BLaER1 treated with 17β-estradiol and CSF1 and Interleukin-3, amounts not matched to agents 10 nM and 100 nM (cell line): ENCODE data around the gene PARP14.
A peak's percentile ranks its signal among the peaks of the same experiment; 100 is the strongest.
"Not testable (repeated sequence)": the region's sequence is repeated elsewhere in the genome, so short reads cannot be mapped to it uniquely, and the experiment has no call there.

Source experiments
- H3K27ac ChIP-seq, 11 experiments: shearing (Covaris generic); formaldehyde crosslinking; 2 replicates each; pipeline ENCODE4 v1.8.1; 2022
- H3K27me3 ChIP-seq, 11 experiments: shearing (Covaris generic); formaldehyde crosslinking; 2 replicates each; pipeline ENCODE4 v1.8.1; 2022
- H3K36me3 ChIP-seq, 11 experiments: shearing (Covaris generic); formaldehyde crosslinking; 2 replicates each; pipeline ENCODE4 v1.8.1; 2022
- H3K4me1 ChIP-seq, 10 experiments: shearing (Covaris generic); formaldehyde crosslinking; 2 replicates each; pipeline ENCODE4 v1.8.1; 2022
- H3K4me2 ChIP-seq, 11 experiments: shearing (Covaris generic); formaldehyde crosslinking; 2 replicates each; pipeline ENCODE4 v1.8.1; 2022
- H3K4me3 ChIP-seq, 10 experiments: shearing (Covaris generic); formaldehyde crosslinking; 2 replicates each; pipeline ENCODE4 v1.8.1; 2022
- H3K9ac ChIP-seq, 11 experiments: shearing (Covaris generic); formaldehyde crosslinking; 2 replicates each; pipeline ENCODE4 v1.8.1; 2022
- H3K9me3 ChIP-seq, 11 experiments: shearing (Covaris generic); formaldehyde crosslinking; replicated peaks in 1 of 11; 2 replicates each; pipeline ENCODE4 v1.8.1; 2022
- H4K20me1 ChIP-seq, 11 experiments: shearing (Covaris generic); formaldehyde crosslinking; 2 replicates each; pipeline ENCODE4 v1.8.1; 2022
- Cebpa-rat ChIP-seq, 11 experiments: shearing (Covaris generic); IDR thresholded peaks; 2 replicates each; pipeline ENCODE4 v1.8.1; 2022

Gene PARP14

DNA sequence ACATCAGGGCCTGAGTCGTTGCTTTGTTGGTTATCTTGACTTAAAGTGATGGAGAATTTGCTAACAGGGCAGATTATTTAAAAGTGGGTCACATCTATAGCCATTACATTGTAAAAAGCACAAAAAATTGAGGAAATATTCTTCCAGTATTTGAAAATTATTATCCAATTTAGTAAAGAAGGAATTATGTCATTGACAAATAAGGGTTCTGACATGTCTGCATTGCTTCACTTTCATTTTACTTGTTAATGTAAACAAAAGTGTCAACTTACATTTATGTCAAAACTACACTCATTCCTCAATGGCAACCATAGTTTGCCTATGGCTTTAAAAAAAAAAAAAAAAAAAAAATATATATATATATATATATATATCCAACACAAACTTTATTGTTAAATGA is 3.4 kb upstream of the PARP14 start:
- H4K20me1 ChIP-seq = peaks cover 0 to 7% (median 0%) of the 10 kb centered on the region in 11 experiments; a peak in 4 of 22 replicates
- peaks cover 28 to 37% (median 33%) of the 10 kb centered on the region in 10 experiments for H3K4me1 ChIP-seq
- TF ChIP-seq Cebpa-rat (IDR thresholded peaks at IDR 0.05) = no peak
- no peaks in the 10 kb centered on the region for H3K36me3 ChIP-seq
- peaks cover 6 to 26% (median 12%) of the 10 kb centered on the region in 11 experiments; a peak in 16 of 22 replicates for H3K9me3 ChIP-seq
- no peak overlapping the region for H3K9ac ChIP-seq
- no peaks in the 10 kb centered on the region for H3K27me3 ChIP-seq
- no peak overlapping the region for H3K4me3 ChIP-seq
- no peak overlapping the region for H3K27ac ChIP-seq
- H3K4me2 ChIP-seq = no peak overlapping the region

DNA sequence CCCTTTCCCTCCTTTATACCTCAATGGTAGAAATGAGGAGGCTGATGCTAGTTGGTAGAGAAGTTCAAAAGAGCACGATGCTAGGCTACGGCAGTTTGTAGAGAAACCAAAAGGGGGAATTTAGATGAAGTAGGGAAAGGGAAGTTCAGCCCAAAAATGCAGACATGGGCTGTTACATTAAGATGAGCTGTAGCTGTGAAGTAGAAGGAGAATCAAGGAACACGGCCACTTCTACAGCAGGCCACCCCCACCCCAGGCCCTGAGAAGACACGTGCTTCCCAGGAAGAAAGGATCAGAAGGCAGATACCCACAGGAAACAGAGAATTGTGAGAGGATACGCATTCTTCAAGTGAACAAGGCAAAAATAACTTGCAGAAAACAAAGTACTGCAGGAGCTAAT is 2.1 kb upstream of the PARP14 start:
- Histone ChIP-seq H3K36me3 (peaks cover 0 to 1% (median 0%) of the 10 kb centered on the region in 11 experiments; a peak in 1 of 22 replicates), H3K4me2 (peak overlapping the region; percentile 88 to 98 (median 94)), H3K9me3 (peaks cover 6 to 25% (median 12%) of the 10 kb centered on the region in 11 experiments; a peak in 16 of 22 replicates), H3K4me3 (peak overlapping the region; percentile 76 to 86 (median 83); a peak in 10 of 20 replicates), H3K4me1 (peaks cover 41 to 50% (median 46%) of the 10 kb centered on the region in 10 experiments), H3K27ac (peak overlapping the region in 10 of 11 experiments; percentile 81 to 93 (median 90); a peak in 18 of 22 replicates), H3K27me3 (no peaks in the 10 kb centered on the region), H4K20me1 (peaks cover 0 to 20% (median 5%) of the 10 kb centered on the region in 11 experiments; a peak in 8 of 22 replicates), H3K9ac (peak overlapping the region; percentile 12 to 92 (median 89); a peak in 20 of 22 replicates)
- TF ChIP-seq Cebpa-rat (IDR thresholded peaks at IDR 0.05) = no peak

DNA sequence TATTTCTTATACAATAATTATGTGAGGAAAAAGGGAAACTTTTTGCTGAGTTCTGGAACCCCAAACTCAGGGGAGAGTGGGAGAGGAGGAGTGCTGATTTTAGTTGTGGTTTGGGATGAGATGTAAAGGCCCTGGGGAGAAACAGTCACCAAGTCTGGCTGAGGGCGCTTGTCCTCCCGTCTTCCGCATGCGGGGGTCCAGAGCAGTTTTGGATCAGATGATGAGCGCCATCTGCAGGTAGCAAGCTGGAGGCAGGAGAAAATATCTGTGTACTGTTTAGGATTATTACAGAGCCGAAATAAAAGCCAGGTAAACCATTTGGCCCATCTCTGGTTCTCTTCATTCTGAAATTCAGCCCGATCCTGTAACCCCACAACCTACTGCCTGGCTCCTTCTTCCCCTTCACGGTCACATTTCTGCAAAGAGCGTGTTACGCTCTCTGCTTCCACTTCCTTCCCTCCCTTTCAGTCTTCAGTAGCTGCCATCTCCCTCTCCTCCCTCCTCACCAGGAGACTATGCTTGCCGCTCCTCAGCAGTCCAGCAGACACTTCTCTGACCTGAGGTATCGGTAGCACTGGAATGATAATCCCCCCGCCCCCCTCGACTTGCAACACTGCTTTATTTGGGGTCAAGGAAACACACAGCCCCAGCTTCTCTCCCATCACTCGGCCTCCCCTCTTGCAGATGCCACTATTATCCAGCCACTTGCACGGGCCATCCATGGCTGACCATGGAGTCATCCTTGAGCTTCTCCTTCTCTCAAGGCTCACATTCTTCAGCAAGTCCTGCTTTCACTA is 1.4 kb upstream of the PARP14 start:
- Histone ChIP-seq H3K27me3 (no peaks in the 10 kb centered on the region), H3K4me2 (peak overlapping the region; percentile 88 to 98 (median 94)), H3K9ac (peak overlapping the region; percentile 83 to 92 (median 90)), H3K4me1 (peaks cover 44 to 52% (median 46%) of the 10 kb centered on the region in 10 experiments), H3K36me3 (peaks cover 0 to 9% (median 0%) of the 10 kb centered on the region in 11 experiments; a peak in 4 of 22 replicates), H4K20me1 (peaks cover 0 to 28% (median 13%) of the 10 kb centered on the region in 11 experiments; a peak in 8 of 22 replicates), H3K27ac (peak overlapping the region; percentile 81 to 93 (median 90); a peak in 21 of 22 replicates), H3K4me3 (peak overlapping the region; percentile 76 to 86 (median 83)), H3K9me3 (peaks cover 3 to 17% (median 10%) of the 10 kb centered on the region in 11 experiments; a peak in 15 of 22 replicates)
- no peak for TF ChIP-seq Cebpa-rat (IDR thresholded peaks at IDR 0.05)

DNA sequence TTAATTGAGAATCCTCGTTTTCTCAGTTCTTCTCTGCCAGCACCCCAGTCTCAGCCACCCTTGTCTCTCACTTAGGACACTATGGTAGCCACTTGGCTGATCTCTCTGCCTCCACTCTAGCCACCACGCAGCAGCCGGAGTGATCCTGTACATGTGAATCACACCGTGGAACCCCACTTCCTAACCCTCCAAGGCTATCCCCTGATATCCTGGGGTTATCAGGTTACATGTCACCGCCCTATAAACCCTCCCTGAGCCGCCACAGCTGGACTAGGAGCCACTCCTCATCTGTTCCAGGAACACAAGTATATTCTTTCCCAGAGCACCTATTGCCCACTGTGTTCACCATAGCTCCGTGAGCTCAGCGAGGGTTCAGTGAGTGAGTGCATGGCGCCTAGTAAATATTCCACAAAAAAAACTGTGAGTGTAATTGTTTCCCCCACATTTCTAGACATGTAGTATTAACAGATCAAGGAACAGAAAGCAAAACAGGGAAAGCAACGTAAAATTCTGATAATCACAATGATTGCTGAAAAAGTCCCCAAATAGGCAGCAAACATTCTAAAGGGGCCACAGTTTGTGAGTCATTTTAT is 661 bp upstream of the PARP14 start:
- peak overlapping the region; percentile 76 to 86 (median 83) for H3K4me3 ChIP-seq
- peaks cover 44 to 53% (median 46%) of the 10 kb centered on the region in 10 experiments for H3K4me1 ChIP-seq
- peak overlapping the region; percentile 83 to 92 (median 90) for H3K9ac ChIP-seq
- H3K4me2 ChIP-seq = peak overlapping the region; percentile 88 to 98 (median 94)
- no peaks in the 10 kb centered on the region for H3K27me3 ChIP-seq
- H3K27ac ChIP-seq = peak overlapping the region; percentile 81 to 93 (median 90)
- peaks cover 0 to 10% (median 6%) of the 10 kb centered on the region in 11 experiments; a peak in 11 of 22 replicates for H3K9me3 ChIP-seq
- H3K36me3 ChIP-seq = peaks cover 0 to 9% (median 0%) of the 10 kb centered on the region in 11 experiments; a peak in 8 of 22 replicates
- TF ChIP-seq Cebpa-rat (IDR thresholded peaks at IDR 0.05) = no peak
- peaks cover 0 to 35% (median 16%) of the 10 kb centered on the region in 11 experiments; a peak in 8 of 22 replicates for H4K20me1 ChIP-seq

DNA sequence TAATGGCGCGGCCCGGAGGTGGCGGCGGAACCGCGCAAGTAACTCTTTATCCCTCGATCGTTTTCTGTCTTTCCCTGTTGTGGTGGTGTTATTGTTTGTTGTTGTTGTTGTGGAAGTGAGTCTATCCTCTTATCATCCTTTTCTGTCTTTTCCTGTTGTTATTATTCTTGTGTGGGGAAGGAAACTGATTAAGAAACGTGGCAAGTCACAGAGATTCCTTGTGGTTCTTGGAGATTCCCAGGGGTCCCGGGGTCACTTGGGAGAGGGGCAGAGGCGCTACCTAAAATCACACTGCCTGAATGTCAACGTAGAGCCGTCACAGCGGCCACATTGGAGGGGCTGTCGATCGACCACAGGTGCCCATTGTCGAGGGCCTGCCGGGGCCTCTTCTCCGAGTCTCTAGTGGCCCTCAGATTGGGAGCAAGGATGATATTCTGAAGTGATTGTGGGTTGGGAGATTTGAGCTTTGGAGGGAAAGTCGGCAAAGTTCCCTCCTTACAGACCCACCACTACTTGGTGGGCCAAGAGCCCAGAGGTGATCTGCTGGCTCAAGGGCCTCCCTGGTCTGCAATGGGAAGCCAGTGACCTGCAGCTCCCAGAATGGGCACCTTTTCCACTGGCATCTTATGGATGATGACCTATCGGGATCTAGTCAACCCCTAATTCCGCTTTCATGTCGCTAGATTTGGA is 790 bp downstream of the PARP14 start:
- Histone ChIP-seq H3K4me3 (peak overlapping the region; percentile 76 to 86 (median 83)), H3K27ac (peak overlapping the region; percentile 81 to 93 (median 90)), H3K9me3 (no peaks in the 10 kb centered on the region), H4K20me1 (peaks cover 0 to 36% (median 18%) of the 10 kb centered on the region in 11 experiments; a peak in 8 of 22 replicates), H3K4me2 (peak overlapping the region; percentile 85 to 97 (median 93)), H3K27me3 (no peaks in the 10 kb centered on the region), H3K36me3 (peaks cover 0 to 9% (median 0%) of the 10 kb centered on the region in 11 experiments; a peak in 8 of 22 replicates), H3K9ac (peak overlapping the region; percentile 83 to 92 (median 90)), H3K4me1 (peaks cover 44 to 53% (median 46%) of the 10 kb centered on the region in 10 experiments)
- no peak for TF ChIP-seq Cebpa-rat (IDR thresholded peaks at IDR 0.05)

DNA sequence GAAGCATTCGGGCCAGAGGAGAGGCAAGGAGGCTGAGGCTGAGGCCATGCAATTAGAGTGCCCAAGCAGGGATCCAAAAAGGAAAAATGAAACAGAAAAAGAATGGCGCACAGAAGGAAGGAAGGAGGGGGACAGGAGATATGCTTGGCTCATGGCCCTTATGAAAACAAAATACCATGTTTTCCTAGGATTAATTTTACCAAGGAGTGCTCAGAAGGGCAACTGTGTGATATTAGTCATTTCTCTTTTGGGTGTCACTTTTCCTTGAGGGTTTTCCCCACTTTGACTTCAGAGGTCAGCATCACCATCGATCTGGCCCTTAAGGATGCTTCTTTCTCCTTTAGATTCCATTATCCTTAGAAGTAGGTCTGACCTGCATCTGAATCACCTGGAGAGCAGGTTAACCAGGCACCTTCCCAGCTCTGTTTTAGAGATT is 1.4 kb downstream of the PARP14 start:
- peak overlapping the region; percentile 83 to 92 (median 90) for H3K9ac ChIP-seq
- peaks cover 0 to 9% (median 0%) of the 10 kb centered on the region in 11 experiments; a peak in 8 of 22 replicates for H3K36me3 ChIP-seq
- H3K4me2 ChIP-seq = peak overlapping the region; percentile 85 to 97 (median 93)
- H3K9me3 ChIP-seq = no peaks in the 10 kb centered on the region
- peaks cover 0 to 36% (median 18%) of the 10 kb centered on the region in 11 experiments; a peak in 8 of 22 replicates for H4K20me1 ChIP-seq
- no peak for TF ChIP-seq Cebpa-rat (IDR thresholded peaks at IDR 0.05)
- H3K27me3 ChIP-seq = no peaks in the 10 kb centered on the region
- peak overlapping the region; percentile 81 to 93 (median 90); a peak in 16 of 22 replicates for H3K27ac ChIP-seq
- peaks cover 45 to 53% (median 47%) of the 10 kb centered on the region in 10 experiments for H3K4me1 ChIP-seq
- peak overlapping the region; percentile 76 to 86 (median 83) for H3K4me3 ChIP-seq

DNA sequence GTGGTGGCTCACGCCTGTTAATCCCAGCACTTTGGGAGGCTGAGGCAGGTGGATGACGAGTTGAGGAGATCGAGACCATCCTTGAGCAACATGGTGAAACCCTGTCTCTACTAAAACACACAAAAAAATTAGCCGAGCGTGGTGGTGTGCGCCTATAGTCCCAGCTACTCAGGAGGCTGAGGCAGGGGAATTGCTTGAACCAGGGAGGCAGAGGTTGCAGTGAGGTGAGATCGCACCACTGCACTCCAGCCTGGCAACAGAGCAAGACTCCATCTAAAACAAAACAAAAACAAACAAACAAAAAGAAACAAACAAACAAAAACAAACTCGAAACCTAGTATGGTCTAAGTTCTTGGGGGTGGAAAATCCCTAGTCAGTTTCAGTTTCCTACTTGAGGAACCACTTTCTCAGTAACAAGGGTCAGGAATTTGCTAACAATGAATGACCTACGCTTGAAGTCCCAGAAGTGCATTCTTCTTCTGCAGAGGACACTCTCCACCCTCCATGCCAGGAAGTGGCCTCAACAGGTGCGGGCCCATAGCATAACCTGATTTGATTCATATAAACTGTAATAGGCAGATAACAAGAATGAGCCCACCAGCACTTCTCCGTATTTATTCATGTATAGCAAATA is 2.3 kb downstream of the PARP14 start:
- H3K9ac ChIP-seq = peak overlapping the region in 4 of 11 experiments; percentile 83 to 91 (median 88); a peak in 6 of 22 replicates
- H3K27ac ChIP-seq = peak overlapping the region in 3 of 11 experiments; percentile 17 to 90 (median 44); a peak in 5 of 22 replicates
- H3K9me3 ChIP-seq, H3K36me3 ChIP-seq, H3K27me3 ChIP-seq: not testable (repeated sequence)
- H4K20me1 ChIP-seq = peaks cover 0 to 36% (median 20%) of the 10 kb centered on the region in 11 experiments; a peak in 8 of 22 replicates
- H3K4me1 ChIP-seq = peaks cover 46 to 52% (median 48%) of the 10 kb centered on the region in 10 experiments
- H3K4me2 ChIP-seq = peak overlapping the region; percentile 85 to 97 (median 93)
- peak overlapping the region in 5 of 10 experiments; percentile 76 to 86 (median 82); a peak in 6 of 20 replicates for H3K4me3 ChIP-seq
